Muscle layer of colon (tissue), 2 donors: ENCODE results near the gene C22orf39.
A peak's percentile ranks its signal among the peaks of the same experiment; 100 is the strongest.

Experiments
- H3K27ac ChIP-seq: one replicate; pipeline ENCODE4 v1.7.0; 2013; ENCODE audit warnings: low read depth, mild to moderate bottlenecking, low read length, moderate library complexity
- H3K27me3 ChIP-seq, 2 donors: one replicate each; pipeline ENCODE4 v1.7.0; 2013; ENCODE audit warnings: low read length in 2 of 2, mild to moderate bottlenecking in 2 of 2; ENCODE audit not compliant: insufficient read depth in 2 of 2, control insufficient read depth in 1 of 2
- H3K36me3 ChIP-seq: one replicate; pipeline ENCODE4 v1.7.0; 2013; ENCODE audit warnings: mild to moderate bottlenecking, low read length; ENCODE audit not compliant: insufficient read depth
- H3K4me1 ChIP-seq: one replicate; pipeline ENCODE4 v1.7.0; 2013; ENCODE audit warnings: mild to moderate bottlenecking, low read length; ENCODE audit not compliant: insufficient read depth
- H3K4me3 ChIP-seq, 2 donors: one replicate each; pipeline ENCODE4 v1.7.0; 2013; ENCODE audit warnings: low read length in 2 of 2, low read depth in 1 of 2, mild to moderate bottlenecking in 1 of 2, moderate library complexity in 1 of 2
- H3K9ac ChIP-seq: one replicate; pipeline ENCODE4 v1.7.0; 2013; ENCODE audit warnings: low read length
- H3K9me3 ChIP-seq: one replicate; pipeline ENCODE4 v1.7.0; 2013; ENCODE audit warnings: mild to moderate bottlenecking, low read length
- donor health status: abdominal sarcoma.
- donor health status: Adenocarcinoma of cecum.

The C22orf39 gene, protein sequence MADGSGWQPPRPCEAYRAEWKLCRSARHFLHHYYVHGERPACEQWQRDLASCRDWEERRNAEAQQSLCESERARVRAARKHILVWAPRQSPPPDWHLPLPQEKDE

GRCh38 chr22:19447330-19448075, at the start of gene C22orf39:
TSS of gene C22orf39 (minus strand) at chr22:19447711. CDS start at chr22:19447688, 23 bp downstream.
- Histone ChIP-seq H3K27ac (peak within 1 kb of the TSS; percentile 94), H3K27me3 (no peaks in the 10 kb centered on the region), H3K4me3 (peak within 1 kb of the TSS; percentile 82 to 94), H3K9me3 (no peaks in the 10 kb centered on the region), H3K36me3 (peaks cover 23% of the 10 kb centered on the region), H3K9ac (peak within 1 kb of the TSS; percentile 51), H3K4me1 (peaks cover 24% of the 10 kb centered on the region)

GRCh38 chr22:19497245-19497644, 49.7 kb upstream of the C22orf39 start:
- Histone ChIP-seq H3K36me3 (no peaks in the 10 kb centered on the region), H3K9ac (no peak overlapping the region), H3K4me3 (no peak overlapping the region), H3K27me3 (no peaks in the 10 kb centered on the region), H3K9me3 (no peaks in the 10 kb centered on the region), H3K27ac (no peak overlapping the region), H3K4me1 (no peaks in the 10 kb centered on the region)

DNA sequence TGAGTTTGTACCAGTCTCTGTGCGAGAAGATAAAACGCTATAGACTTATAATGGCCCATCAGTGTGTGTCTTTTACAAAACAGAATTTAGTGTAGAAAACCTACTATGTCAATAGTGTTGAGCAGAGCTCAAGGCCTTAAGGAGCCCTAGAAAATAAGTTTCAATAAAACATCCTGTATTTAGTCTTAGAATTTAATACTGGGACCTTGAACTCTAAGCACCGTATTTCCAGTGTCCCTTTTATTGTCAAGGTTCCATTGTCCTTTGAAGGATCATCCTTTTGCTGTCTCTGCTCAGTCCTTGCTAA, 48.8 kb upstream of the C22orf39 start:
- no peak overlapping the region for H3K27ac ChIP-seq
- no peak overlapping the region for H3K4me3 ChIP-seq
- H3K9ac ChIP-seq: no peak overlapping the region
- H3K27me3 ChIP-seq: no peaks in the 10 kb centered on the region
- no peaks in the 10 kb centered on the region for H3K4me1 ChIP-seq
- H3K36me3 ChIP-seq: no peaks in the 10 kb centered on the region
- H3K9me3 ChIP-seq: no peaks in the 10 kb centered on the region

DNA sequence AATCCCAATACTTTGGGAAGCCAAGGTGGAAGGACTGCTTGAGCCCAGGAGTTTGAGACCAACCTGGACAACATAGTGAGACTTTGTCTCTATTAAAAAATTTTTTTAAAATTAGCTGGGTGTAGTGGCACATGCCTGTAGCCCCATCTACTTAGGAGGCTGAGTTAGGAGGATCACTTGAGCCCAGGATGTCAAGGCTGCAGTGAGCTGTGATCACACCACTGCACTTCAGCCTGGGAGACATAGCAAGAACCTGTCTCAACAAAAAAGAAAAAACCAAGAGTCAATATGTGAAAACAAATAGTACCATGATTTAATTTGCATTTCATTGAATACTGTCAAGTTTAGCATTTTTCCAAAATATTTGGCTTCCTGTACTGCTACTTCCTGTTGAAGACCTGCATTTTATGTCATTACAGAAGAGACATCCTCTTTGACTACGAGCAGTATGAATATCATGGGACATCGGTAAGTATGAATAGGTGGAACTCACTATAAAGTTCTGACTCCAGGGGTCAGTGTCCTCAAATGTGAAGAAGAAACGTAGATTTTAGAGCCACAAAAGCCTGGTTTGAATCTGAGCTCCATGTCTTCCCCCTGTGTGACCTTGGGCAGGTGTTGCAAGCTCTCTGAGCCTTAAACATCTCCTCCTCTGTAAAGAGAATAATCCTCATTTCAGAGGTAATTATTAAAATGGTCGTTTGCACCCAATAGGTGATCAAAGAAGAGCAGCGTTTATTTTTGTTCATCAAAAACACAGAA, 48.2 kb upstream of the C22orf39 start:
- no peaks in the 10 kb centered on the region for H3K36me3 ChIP-seq
- H3K4me1 ChIP-seq: no peaks in the 10 kb centered on the region
- no peaks in the 10 kb centered on the region for H3K9me3 ChIP-seq
- H3K9ac ChIP-seq: no peak overlapping the region
- H3K4me3 ChIP-seq: no peak overlapping the region
- no peak overlapping the region for H3K27ac ChIP-seq
- no peaks in the 10 kb centered on the region for H3K27me3 ChIP-seq

DNA sequence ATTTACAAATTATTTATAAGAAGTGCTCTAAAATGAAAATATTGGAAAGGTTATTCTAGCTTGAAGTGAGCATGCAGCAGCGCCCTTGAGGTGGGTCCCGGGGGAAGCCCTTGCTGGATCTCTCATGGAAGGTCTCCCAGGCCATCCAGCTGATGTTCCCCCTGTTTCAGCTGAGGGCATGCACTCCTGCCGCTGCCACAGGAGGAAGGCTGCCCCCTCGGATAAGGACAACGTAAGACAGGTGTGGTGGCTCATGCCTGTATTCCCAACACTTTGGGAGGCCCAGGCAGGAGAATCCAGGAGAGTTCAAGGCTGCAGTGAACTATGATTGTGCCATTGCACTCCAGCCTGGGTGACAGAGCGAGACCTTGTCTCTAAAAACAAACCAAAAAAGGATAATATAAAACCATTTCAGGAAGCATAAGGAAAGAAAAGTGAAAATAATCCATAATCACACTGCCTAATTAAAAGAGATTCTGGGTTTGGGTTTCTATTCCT, 47.2 kb upstream of the C22orf39 start:
- Histone ChIP-seq H3K27ac (no peak overlapping the region), H3K27me3 (no peaks in the 10 kb centered on the region), H3K4me1 (no peaks in the 10 kb centered on the region), H3K9me3 (no peaks in the 10 kb centered on the region), H3K36me3 (no peaks in the 10 kb centered on the region), H3K4me3 (no peak overlapping the region), H3K9ac (no peak overlapping the region)

- H3K27ac ChIP-seq: no peak overlapping the region
- H3K9ac ChIP-seq: no peak overlapping the region
- no peaks in the 10 kb centered on the region for H3K36me3 ChIP-seq
- H3K4me3 ChIP-seq: no peak overlapping the region
- no peaks in the 10 kb centered on the region for H3K4me1 ChIP-seq
- H3K27me3 ChIP-seq: no peaks in the 10 kb centered on the region
- no peaks in the 10 kb centered on the region for H3K9me3 ChIP-seq
These were observed 46.6 kb upstream of the C22orf39 start for GRCh38 chr22:19494001-19494560.

- Histone ChIP-seq H3K27ac (no peak overlapping the region), H3K27me3 (no peaks in the 10 kb centered on the region), H3K9me3 (no peaks in the 10 kb centered on the region), H3K9ac (no peak overlapping the region), H3K4me3 (no peak overlapping the region), H3K4me1 (no peaks in the 10 kb centered on the region), H3K36me3 (no peaks in the 10 kb centered on the region)
These were observed 45.1 kb upstream of the C22orf39 start for GRCh38 chr22:19492504-19493174.

- no peaks in the 10 kb centered on the region for H3K9me3 ChIP-seq
These were observed 43.2 kb upstream of the C22orf39 start for GRCh38 chr22:19490628-19491230.

DNA sequence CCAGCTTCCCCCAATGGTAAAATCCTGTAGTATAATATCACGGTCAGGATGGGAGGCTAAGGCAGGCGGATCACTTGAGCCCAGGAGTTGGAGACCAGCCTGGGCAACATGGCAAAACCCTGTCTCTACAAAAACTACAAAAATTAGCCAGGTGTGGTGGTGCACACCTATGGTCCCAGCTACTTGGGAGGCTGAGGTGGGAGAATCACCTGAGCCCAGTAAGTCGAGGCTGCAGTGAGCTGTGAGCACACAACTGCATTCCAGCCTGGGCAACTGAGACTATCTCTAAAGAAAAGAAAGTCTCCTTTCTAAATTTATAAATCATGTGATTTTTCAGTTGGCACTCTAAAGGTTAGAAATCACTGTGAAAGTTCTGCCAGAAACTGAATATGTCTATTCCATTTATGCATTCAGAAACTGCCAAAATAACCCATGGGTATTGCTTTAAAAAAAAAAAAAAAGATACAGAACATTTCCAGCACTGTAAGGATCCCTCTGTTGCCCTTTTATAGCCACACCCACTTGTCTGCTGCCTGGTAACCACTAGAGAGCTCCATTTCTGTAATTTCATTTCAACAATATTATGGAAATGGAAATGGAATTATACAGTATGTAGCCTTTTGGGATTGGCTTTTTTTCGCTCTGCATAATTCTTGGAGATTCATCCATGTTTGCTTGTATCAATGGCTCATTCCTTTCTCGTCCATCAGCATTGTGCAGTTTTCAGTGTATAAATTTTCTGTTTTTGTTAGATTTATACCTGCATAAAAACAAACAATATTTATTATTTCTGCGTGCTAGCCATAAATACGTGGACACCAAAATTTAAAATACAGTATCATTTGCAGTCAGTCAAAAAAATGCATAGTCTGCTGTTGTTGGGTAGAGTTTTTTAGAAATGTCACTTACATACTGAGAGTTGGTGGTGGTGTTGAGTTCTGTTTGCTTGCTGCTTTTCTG, 41.7 kb upstream of the C22orf39 start:
- Histone ChIP-seq H3K27me3 (no peaks in the 10 kb centered on the region), H3K27ac (no peak overlapping the region), H3K9ac (no peak overlapping the region), H3K4me1 (no peaks in the 10 kb centered on the region), H3K4me3 (no peak overlapping the region), H3K9me3 (no peaks in the 10 kb centered on the region), H3K36me3 (no peaks in the 10 kb centered on the region)

More at GRCh38 chr22:19490628-19491230, 43.2 kb upstream of the C22orf39 start:
- Histone ChIP-seq H3K9ac (no peak overlapping the region), H3K27me3 (no peaks in the 10 kb centered on the region), H3K36me3 (no peaks in the 10 kb centered on the region), H3K27ac (no peak overlapping the region), H3K4me1 (no peaks in the 10 kb centered on the region), H3K4me3 (no peak overlapping the region)

DNA sequence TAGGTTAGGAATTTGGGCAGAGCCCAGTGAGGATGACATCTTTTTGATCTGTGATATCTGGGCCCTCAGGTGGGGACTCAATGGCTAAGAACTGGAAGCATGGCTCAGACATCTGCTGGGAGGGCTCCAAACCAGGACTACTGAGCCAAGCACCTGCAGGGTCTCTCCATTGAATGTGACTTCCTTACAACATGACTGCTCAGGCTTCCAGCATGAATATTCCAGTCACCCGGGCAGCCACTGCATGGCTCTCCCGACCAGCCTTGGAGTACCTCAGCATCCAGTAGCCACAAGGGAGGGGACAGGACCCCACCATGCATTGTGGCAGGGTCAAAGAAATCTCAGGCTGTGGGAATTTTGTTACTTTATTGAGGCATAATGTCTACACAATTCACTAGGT, 40.8 kb upstream of the C22orf39 start:
- H3K4me3 ChIP-seq: no peak overlapping the region
- no peak overlapping the region for H3K9ac ChIP-seq
- H3K27ac ChIP-seq: no peak overlapping the region
- H3K27me3 ChIP-seq: no peaks in the 10 kb centered on the region
- no peaks in the 10 kb centered on the region for H3K36me3 ChIP-seq
- H3K4me1 ChIP-seq: no peaks in the 10 kb centered on the region
- no peaks in the 10 kb centered on the region for H3K9me3 ChIP-seq
